PC-9 (cell line): ENCODE measurements around the gene LDHAL6B.

Experiments used
- EZH2 ChIP-seq: fragments of 200-600 bp; sonication (generic); IDR thresholded peaks from 2 replicates; pipeline ENCODE4 v1.8.0; 2017; ENCODE audit warnings: antibody characterized with exemption, low read depth
- TF ChIP-seq, protein P1 (sequence below): fragments of 200-600 bp; sonication (generic); conservative IDR thresholded peaks from 2 replicates; pipeline ENCODE4 v1.6.1; 2017; ENCODE audit warnings: mixed run types, antibody characterized with exemption, mild to moderate bottlenecking, moderate library complexity

DNA sequence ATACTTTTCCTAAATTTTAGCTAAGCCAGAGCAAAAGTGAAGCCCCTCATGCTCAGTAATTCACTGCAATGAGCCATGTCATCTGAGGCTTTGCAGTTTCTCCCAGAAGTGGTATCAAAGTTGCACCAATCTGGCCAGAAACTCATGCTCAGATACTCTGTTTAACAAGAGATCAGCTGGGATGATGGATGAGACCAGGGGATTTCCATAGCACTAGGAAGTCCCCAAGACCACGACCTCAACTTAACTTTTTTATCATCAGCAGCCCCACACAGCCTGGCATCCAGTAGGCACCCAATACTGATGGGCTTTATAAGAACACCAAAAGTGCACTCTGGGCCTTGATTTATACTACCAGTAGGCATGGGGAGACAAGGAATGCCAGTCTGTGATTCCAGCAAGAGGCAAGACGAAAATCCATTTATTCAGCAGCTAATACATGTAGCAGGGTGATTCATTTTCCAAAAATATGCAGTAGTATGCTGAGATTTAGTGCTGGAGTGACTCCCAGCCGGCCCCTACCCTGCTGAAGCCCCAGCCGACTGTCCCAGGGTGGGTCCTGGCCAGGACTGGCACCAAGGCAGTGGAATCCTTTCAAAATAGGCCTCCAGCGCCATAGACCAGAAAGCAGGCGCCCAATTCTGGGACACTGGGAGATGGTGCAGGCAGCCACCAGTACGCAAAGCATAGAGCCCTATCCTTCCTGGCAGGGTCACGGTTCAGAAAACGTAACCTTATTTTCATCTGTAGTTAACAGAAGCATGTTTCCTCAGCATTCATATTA lies 612 bp upstream of the LDHAL6B start:
- TF ChIP-seq, protein P1, sequence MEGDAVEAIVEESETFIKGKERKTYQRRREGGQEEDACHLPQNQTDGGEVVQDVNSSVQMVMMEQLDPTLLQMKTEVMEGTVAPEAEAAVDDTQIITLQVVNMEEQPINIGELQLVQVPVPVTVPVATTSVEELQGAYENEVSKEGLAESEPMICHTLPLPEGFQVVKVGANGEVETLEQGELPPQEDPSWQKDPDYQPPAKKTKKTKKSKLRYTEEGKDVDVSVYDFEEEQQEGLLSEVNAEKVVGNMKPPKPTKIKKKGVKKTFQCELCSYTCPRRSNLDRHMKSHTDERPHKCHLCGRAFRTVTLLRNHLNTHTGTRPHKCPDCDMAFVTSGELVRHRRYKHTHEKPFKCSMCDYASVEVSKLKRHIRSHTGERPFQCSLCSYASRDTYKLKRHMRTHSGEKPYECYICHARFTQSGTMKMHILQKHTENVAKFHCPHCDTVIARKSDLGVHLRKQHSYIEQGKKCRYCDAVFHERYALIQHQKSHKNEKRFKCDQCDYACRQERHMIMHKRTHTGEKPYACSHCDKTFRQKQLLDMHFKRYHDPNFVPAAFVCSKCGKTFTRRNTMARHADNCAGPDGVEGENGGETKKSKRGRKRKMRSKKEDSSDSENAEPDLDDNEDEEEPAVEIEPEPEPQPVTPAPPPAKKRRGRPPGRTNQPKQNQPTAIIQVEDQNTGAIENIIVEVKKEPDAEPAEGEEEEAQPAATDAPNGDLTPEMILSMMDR = no peak
- no peak for TF ChIP-seq EZH2
